ENCODE results near the gene SLC3A2. TPM values are rescaled to one million over a fixed set of nuclear protein-coding genes. Genes with fewer than 3 reads are reported as not detected.

SLC3A2 gene
- total and polyA plus RNA-seq, 2 of the 13 experiments (the other 11 are each of a cell fraction or from before 2014, with no cell fraction given): 213 to 226 TPM

DNA sequence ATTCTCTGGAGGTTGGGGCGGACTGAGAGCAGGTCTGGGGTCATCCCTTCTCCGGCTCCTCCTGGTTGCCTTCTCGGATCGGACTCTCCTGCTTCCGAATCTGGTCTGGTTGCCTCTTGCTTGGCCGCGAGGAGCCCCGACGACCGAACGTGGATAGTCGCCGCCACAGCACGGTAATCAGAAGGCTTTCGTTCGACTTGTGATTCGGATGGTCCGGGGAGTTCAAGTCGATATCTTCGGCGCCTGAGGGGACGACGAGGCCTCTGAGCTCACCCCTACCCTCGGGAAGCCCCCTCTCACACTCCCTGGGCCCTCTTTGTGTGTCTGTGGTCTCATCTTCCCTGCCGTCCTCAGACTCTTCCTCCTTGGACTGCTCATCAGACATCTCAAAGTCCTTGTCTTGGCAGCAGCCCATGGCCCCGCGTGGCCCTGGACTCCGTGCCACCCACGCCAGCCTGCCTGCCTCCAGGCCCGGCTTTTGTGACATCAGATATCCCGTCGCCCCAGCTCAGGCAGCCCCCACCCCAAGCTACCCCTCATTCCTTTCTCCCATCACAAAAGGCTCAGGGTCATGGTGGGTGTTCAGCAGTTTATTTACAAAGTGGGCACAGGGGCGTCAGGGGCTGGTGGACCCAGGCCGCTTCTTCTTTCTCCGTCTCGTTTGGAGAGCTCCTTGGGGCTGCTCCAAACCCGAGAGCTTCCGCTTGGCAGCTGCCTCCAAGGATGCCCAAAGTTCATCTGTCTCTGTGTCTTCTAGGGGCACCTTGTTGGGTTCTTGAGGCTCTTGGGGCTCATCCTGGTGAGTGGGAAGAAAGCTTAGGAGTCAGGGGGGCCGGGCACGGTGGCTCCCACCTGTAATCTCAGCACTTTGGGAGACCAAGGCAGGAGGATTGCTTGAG, 48.1 kb upstream of the SLC3A2 start, which contains the start of gene TEX54 (continued):
- TF ChIP-seq ZFP91 (CRISPR knock-in tag; IDR thresholded peaks at IDR 0.05; ENCODE audit: borderline replicate concordance): peak; percentile 97; the same call in 1 of the 2 replicates
- TF ChIP-seq ZNF563 (CRISPR knock-in tag; IDR thresholded peaks at IDR 0.05): no peak
- TF ChIP-seq RXRB (CRISPR knock-in tag; IDR thresholded peaks at IDR 0.05; ENCODE audit: borderline replicate concordance): 0 out of 2 replicates have a peak, but pooled peaks have one; percentile 1
- TF ChIP-seq, protein P1, sequence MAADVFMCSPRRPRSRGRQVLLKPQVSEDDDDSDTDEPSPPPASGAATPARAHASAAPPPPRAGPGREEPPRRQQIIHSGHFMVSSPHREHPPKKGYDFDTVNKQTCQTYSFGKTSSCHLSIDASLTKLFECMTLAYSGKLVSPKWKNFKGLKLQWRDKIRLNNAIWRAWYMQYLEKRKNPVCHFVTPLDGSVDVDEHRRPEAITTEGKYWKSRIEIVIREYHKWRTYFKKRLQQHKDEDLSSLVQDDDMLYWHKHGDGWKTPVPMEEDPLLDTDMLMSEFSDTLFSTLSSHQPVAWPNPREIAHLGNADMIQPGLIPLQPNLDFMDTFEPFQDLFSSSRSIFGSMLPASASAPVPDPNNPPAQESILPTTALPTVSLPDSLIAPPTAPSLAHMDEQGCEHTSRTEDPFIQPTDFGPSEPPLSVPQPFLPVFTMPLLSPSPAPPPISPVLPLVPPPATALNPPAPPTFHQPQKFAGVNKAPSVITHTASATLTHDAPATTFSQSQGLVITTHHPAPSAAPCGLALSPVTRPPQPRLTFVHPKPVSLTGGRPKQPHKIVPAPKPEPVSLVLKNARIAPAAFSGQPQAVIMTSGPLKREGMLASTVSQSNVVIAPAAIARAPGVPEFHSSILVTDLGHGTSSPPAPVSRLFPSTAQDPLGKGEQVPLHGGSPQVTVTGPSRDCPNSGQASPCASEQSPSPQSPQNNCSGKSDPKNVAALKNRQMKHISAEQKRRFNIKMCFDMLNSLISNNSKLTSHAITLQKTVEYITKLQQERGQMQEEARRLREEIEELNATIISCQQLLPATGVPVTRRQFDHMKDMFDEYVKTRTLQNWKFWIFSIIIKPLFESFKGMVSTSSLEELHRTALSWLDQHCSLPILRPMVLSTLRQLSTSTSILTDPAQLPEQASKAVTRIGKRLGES (CRISPR knock-in tag; IDR thresholded peaks at IDR 0.05; ENCODE audit: borderline replicate concordance): no peak
- TF ChIP-seq, protein P2, sequence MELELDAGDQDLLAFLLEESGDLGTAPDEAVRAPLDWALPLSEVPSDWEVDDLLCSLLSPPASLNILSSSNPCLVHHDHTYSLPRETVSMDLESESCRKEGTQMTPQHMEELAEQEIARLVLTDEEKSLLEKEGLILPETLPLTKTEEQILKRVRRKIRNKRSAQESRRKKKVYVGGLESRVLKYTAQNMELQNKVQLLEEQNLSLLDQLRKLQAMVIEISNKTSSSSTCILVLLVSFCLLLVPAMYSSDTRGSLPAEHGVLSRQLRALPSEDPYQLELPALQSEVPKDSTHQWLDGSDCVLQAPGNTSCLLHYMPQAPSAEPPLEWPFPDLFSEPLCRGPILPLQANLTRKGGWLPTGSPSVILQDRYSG (CRISPR knock-in tag; IDR thresholded peaks at IDR 0.05): no peak
- TF ChIP-seq SP4 (CRISPR knock-in tag; IDR thresholded peaks at IDR 0.05): no peak
- TF ChIP-seq KLF12 (CRISPR knock-in tag; IDR thresholded peaks at IDR 0.05; ENCODE audit: borderline replicate concordance): 0 out of 2 replicates have a peak, but pooled peaks have one; percentile 31
- no peak for TF ChIP-seq GZF1 (CRISPR knock-in tag; IDR thresholded peaks at IDR 0.05)
- no peak for TF ChIP-seq DMAP1 (CRISPR knock-in tag; IDR thresholded peaks at IDR 0.05)
- no peak for TF ChIP-seq KAT8 (CRISPR knock-in tag; IDR thresholded peaks at IDR 0.05)
- TF ChIP-seq SMARCC2 (IDR thresholded peaks at IDR 0.05): no peak
- TF ChIP-seq, protein P3, sequence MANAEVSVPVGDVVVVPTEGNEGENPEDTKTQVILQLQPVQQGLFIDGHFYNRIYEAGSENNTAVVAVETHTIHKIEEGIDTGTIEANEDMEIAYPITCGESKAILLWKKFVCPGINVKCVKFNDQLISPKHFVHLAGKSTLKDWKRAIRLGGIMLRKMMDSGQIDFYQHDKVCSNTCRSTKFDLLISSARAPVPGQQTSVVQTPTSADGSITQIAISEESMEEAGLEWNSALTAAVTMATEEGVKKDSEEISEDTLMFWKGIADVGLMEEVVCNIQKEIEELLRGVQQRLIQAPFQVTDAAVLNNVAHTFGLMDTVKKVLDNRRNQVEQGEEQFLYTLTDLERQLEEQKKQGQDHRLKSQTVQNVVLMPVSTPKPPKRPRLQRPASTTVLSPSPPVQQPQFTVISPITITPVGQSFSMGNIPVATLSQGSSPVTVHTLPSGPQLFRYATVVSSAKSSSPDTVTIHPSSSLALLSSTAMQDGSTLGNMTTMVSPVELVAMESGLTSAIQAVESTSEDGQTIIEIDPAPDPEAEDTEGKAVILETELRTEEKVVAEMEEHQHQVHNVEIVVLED (CRISPR knock-in tag; IDR thresholded peaks at IDR 0.05; ENCODE audit: borderline replicate concordance): no peak
- no peak for TF ChIP-seq NCOA5 (CRISPR knock-in tag; IDR thresholded peaks at IDR 0.05)
- TF ChIP-seq BRD4 (CRISPR knock-in tag; IDR thresholded peaks at IDR 0.05): no peak
- no peak for TF ChIP-seq ZNF142 (CRISPR knock-in tag; IDR thresholded peaks at IDR 0.05)
